GM18868 (cell line): ENCODE data around the gene TASP1.
"Not testable (repeated sequence)": the region's sequence is repeated elsewhere in the genome, so short reads cannot be mapped to it uniquely, and the experiment has no call there.

ENCODE experiments used
- ATAC-seq: cut with Tn5 transposase; IDR thresholded peaks from one replicate; pipeline ENCODE4 v1.9.1; 2021; ENCODE audit warnings: mild to moderate bottlenecking, moderate library complexity; ENCODE audit not compliant: unreplicated experiment

Gene TASP1

GRCh38 chr20:13650474-13650873 lies 11.7 kb upstream of the TASP1 start:
- no peak for ATAC-seq

GRCh38 chr20:13648291-13649228 lies 9.8 kb upstream of the TASP1 start:
- no peak for ATAC-seq

GRCh38 chr20:13644010-13644409 lies 5.3 kb upstream of the TASP1 start:
- no peak for ATAC-seq

GRCh38 chr20:13639150-13639497 lies 392 bp upstream of the TASP1 start:
- no peak for ATAC-seq

- no peak for ATAC-seq
These were observed 603 bp downstream of the TASP1 start for GRCh38 chr20:13638162-13638495.

- no peak for ATAC-seq
These were observed 6.3 kb downstream of the TASP1 start for GRCh38 chr20:13632431-13632830.

- not testable (repeated sequence) for ATAC-seq
These were observed 11.2 kb downstream of the TASP1 start for GRCh38 chr20:13627525-13627924.

GRCh38 chr20:13626724-13627123 lies 12.0 kb downstream of the TASP1 start:
- ATAC-seq: no peak

GRCh38 chr20:13625304-13625979 lies 13.3 kb downstream of the TASP1 start:
- no peak for ATAC-seq

GRCh38 chr20:13619415-13619814 lies 19.3 kb downstream of the TASP1 start:
- not testable (repeated sequence) for ATAC-seq

GRCh38 chr20:13618456-13618855 lies 20.3 kb downstream of the TASP1 start:
- not testable (repeated sequence) for ATAC-seq

GRCh38 chr20:13617585-13617984 lies 21.1 kb downstream of the TASP1 start:
- ATAC-seq: not testable (repeated sequence)

- not testable (repeated sequence) for ATAC-seq
These were observed 22.0 kb downstream of the TASP1 start for GRCh38 chr20:13616713-13617112.

GRCh38 chr20:13613917-13614316 lies 24.8 kb downstream of the TASP1 start:
- ATAC-seq: no peak

- ATAC-seq: no peak
These were observed 27.1 kb downstream of the TASP1 start for GRCh38 chr20:13611611-13612125.

GRCh38 chr20:13610184-13610583 lies 28.5 kb downstream of the TASP1 start:
- ATAC-seq: no peak

GRCh38 chr20:13608066-13608465 lies 30.7 kb downstream of the TASP1 start:
- no peak for ATAC-seq

- ATAC-seq: not testable (repeated sequence)
These were observed 45.3 kb downstream of the TASP1 start for GRCh38 chr20:13593423-13593822.

GRCh38 chr20:13588049-13588448 lies 50.7 kb downstream of the TASP1 start:
- ATAC-seq: no peak

- ATAC-seq: no peak
These were observed 51.4 kb downstream of the TASP1 start for GRCh38 chr20:13587370-13587769.

- ATAC-seq: no peak
These were observed 52.6 kb downstream of the TASP1 start for GRCh38 chr20:13586133-13586532.

- no peak for ATAC-seq
These were observed 57.3 kb downstream of the TASP1 start for GRCh38 chr20:13581451-13581850.
